ENCODE measurements around the gene RHAG.

GRCh38 chr6:49565855-49566254 is 70.8 kb downstream of the RHAG start:
- TF ChIP-seq CTCF (conservative IDR thresholded peaks at IDR 0.05 in 1 of 2, IDR thresholded peaks at IDR 0.05 in 1 of 2; ENCODE audit: low read depth in 1 of 2, low read length in 2 of 2) (no peak), EZH2 (IDR thresholded peaks at IDR 0.05; ENCODE audit: low read length, missing control alignments) (no peak)

Data from fibroblast of lung (primary cell).